ENCODE measurements around the gene NSMF.

- TF ChIP-seq CTCF (IDR thresholded peaks at IDR 0.05) (no peak), POLR2A (IDR thresholded peaks at IDR 0.05) (no peak)
These were observed 43.1 kb upstream of the NSMF start for GRCh38 chr9:137502008-137502911.

Data from thyroid gland (tissue), 4 donors.